CD4-positive, alpha-beta T cell treated with Interleukin-1 beta for 1 hour (primary cell): ENCODE results near the gene TFAP2E.

Source experiments
- DNase-seq, 2 donors: peaks; one replicate each; pipeline ENCODE4 v3.0.0-alpha.2; 2020 to 2022

The TFAP2E gene

GRCh38 chr1:35573198-35574124 is at the start of gene TFAP2E:
Gene TFAP2E (plus strand): TSS chr1:35573314. CDS start chr1:35573578, 264 bp downstream.
- DNase-seq, result no peak

GRCh38 chr1:35524106-35524505 is 49.0 kb upstream of the TFAP2E start:
- no peak for DNase-seq

DNA sequence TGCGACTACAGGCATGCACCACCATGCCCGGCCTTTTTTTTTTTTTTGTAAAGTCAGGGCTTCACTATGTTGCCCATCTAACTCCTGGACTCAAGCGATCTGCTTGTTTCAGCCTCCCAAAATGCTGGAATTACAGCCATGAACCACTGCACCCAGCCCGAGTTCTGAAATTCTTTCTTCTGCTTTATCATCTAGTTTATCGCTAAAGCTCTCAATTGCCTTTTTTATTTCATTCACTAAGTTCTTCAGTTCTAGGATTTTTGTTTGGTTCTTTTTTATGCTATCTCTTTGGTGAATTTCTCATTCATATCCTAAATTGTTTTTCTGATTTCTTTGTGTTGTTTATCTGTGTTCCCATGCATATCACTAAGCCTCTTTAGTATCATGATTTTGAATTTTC is 42.9 kb upstream of the TFAP2E start:
- DNase-seq, result no peak

DNA sequence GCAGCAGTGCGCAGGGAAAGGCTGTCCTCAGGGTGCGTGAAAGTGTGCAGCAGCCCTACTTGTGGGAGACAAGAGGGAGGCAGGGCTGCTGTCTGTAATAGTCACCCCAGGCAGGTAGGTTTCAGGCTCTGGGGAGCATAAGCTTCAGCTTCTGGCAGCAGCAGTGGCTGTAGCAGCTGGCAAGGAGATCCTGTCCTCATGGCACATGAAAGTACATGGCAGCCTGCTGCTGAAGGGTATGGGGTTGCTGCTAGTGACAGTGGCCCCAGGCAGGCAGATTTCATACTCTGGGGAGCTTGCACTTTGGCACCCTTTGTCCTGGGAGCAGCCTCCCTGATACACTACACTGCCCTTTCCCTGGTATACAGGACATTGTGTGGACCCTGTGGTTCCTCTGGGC is 42.2 kb upstream of the TFAP2E start:
- no peak for DNase-seq

DNA sequence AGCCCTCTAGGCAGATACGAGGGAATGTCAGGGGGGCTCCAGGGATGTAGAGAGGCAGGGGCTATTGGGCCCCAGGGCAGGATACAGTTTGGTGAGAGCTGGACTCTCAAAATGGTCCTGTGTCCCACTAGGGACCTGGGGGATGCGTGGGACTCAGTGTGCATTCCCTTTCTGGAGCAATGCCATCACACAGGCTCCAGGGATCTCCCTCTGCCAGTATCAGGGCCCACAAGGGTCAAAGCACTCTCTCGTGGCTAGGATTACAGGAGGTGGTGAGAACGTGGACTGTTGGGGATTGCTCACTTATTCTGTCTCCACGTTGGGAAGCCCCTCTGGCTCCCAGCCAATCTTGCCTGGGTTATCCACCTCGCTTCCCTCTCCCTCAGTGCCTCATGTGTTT is 41.7 kb upstream of the TFAP2E start:
- DNase-seq, result no peak

- DNase-seq, result no peak
These were observed 40.5 kb upstream of the TFAP2E start for GRCh38 chr1:35532497-35533223.

GRCh38 chr1:35533586-35533985 is 39.5 kb upstream of the TFAP2E start:
- no peak for DNase-seq

DNA sequence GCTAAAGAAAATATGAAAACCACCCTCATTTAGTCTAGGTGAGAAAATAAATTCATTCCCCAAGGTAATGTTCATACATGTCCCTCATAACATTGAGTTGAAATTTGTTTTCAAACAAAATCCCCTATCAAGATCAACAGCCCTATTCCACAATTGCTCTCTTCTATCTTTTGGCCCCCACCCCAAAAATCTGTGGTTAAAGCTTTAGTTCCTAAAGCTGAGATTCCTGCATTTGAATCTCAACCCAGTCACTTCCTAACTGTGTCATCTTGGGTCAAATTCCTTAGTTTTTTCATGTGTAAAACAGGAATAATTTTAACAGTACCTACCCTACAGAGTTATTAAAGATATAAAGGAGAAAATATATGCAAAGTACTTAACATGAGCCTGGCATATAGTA is 37.9 kb upstream of the TFAP2E start:
- no peak for DNase-seq

DNA sequence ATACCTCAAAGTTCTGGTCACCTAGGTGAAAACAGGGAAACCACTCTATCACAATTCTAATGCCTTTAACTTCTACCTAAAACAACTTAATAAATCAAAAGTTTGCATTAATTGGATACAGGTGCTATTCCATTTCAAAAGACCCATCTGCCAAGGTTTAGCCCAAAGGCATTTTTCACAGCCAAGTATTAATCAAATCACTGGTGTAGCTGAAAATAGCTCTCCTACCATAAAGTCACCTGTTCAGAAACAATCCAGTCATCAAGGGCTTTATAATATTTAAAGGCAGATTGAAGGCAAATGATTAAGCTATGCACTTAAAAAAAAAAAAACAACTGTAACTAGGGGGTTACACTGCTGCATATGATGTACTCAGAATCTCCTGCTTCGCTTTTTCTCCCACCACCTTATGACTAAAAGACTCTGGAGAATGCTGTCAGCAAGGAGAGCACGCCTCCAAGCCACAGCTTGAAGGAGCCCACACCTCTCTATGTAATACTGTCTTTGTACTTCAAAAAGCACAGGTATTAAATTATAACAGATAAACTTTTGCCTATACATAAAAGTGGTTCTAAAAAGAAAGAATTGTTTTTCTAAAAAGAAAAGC is 36.5 kb upstream of the TFAP2E start:
- DNase-seq, result no peak

DNA sequence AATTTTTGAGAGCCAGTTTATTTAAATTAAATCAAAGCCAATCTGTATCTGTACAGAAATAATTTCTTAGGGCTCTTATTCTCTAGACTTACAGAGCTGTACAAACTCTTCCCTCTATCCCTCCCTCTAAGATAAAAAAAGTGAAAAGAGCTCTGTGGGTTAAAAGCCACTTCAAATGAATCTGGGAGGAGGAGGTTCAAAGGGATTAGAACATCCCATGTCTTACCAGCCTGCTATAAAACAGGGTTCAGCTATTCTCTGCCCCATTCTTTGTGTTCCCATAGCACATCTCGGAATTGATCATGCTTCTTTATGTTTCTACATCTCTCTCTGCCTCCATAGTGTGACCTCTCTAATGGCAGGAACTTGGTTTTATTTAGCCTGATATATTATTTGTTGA is 35.3 kb upstream of the TFAP2E start:
- no peak for DNase-seq

DNA sequence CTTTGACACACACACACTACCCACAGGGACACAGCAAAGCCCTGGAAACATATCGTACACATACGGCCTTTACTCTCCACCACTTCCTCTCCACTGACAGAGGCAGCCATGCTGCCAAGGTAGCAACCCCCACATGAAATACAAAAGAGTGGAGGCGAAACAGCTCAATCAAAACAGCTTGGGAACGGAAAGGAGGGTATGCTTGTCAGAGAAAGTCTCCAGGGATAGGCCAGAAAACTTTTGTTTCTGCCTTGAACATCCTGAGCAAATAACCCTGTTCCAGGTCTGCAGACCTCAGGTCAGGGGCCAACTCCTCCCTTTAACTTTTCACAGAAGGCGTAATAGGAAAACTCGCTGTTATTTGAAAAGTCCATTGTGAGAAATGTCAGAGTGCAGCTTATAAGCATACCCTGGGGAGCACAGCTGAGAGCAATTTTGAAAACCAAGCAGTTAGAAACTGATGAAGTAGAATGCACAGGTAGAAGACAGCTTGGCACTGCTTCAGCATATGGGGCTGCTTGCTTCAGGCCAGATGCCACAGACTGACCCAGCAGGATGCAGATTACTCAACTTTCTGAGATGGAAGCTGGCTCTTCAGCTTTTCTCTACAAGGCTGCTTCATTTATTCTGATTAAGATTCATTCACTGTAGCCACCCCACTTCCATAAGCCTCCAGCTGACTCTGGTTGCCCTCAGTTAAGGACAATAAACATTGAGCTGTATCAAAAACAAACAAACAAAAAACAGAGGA is 33.9 kb upstream of the TFAP2E start:
- peak; percentile 25 to 52 for DNase-seq

DNA sequence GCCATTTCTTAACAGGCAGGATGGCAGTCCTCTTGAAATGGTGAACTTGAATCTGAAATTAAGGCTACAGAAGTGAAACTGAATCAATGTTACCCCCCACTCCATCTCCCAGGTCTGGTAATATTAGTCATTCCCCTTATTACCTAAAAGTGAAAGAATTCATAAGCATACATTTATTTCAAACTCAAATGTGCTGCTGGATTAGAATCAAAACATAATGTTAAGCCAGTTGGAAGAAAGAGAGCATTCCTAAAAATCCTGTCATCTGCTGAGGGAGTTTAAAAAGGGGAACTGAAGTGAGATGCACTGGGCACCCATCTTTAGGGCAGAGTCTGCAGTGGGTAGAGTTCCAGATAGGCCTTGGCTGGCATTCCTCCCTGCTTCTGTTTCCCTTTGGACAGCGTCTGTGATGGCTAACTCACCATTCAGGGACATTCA is 33.3 kb upstream of the TFAP2E start:
- DNase-seq, result no peak

DNA sequence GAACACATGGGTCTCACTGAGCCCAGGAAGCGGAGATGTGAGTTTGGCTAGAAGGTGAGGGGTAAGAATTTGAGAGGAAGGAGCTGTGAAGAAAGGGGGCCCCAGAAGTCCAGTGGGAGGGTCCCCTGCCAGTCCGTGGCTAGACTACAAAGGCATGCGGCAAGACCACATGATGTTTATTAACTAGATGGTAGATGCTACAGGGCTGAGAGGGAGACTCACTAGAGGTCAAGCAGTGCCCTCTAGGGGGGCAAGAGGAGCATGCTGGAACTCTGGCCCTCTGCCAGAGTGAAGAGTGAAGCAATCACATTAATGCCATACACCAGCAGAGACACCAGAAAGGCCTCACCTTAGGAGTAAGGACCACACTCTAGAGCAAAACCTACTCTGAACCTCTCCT is 28.1 kb upstream of the TFAP2E start:
- DNase-seq, result peak; percentile 69 to 70

DNA sequence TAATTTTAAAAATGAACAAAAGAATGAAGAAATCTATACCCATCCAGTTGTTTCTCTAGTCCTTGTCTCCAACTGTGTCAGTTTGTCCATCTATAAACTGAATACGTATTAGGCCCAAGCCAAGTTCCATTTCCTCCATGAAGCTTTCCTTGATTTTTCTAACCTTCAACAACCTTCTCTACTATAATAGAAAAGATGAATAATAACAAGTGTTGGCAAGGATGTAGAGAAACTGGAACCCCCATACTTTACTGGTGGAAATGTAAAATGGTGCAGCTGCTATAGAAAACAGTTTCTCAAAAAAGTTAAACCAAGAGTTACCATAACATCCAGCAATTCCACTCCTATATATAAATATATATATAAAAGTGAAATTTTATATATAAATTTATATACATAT is 26.5 kb upstream of the TFAP2E start:
- DNase-seq, result no peak

- DNase-seq, result no peak
These were observed 19.3 kb upstream of the TFAP2E start for GRCh38 chr1:35553851-35554250.

DNA sequence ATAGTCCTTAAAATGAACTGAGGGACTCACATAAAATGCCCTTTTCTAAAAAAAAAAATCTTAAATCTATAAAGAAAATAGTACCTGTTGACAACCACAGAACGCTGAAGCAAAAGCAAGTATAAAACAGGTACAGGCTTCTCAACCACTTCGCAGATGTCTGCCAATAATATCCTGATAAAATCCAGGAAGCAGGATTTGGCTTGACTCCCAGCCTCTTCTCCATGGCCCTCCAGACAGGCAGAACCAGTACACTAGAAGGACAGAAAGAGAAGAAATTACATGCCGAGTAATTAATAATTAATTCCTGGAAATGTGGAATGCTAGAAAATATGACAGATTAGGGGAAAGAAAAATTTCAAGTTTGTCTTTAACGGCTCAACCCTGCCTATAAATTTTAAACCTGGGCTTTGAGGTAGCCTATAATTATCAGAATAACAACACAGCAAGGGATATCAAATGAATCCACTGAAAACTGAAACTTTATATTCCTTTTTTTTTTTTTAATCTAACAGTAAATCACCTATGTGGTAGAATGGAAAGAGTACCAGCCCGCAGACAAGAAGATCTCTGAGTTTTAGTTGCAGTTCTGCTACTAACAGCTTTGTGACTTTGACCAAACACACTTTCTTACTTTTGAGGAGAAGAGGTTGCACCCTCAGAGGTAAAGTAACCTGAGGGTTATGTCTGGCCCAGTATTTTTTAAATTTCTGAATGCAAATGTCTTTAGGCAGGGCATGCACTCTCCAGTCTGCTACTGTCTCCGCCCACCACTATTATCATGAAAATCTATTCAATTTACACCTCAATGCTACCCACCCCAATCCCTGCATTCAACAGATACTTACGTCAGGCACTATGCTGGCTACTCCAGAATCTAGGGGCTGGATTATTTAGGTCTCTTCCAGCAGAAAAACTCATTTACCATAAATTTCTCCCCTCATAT is 18.6 kb upstream of the TFAP2E start:
- no peak for DNase-seq

DNA sequence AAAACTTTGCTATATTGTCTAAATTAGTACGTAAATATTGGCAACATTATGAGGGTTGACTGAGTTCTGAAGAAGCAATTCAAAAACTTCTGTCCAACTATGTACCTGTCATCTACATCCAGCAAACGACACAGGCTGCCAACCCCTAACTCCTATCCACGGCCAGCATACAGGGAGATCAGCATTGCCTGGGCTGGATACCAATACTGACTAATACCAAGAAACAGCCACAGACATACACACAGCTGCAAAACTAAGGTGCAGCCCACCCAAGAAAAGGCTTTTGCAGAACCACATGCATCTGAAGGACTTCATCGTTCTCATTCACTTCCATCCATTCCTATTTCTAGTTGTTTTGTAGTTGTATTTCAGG is 17.9 kb upstream of the TFAP2E start:
- no peak for DNase-seq

DNA sequence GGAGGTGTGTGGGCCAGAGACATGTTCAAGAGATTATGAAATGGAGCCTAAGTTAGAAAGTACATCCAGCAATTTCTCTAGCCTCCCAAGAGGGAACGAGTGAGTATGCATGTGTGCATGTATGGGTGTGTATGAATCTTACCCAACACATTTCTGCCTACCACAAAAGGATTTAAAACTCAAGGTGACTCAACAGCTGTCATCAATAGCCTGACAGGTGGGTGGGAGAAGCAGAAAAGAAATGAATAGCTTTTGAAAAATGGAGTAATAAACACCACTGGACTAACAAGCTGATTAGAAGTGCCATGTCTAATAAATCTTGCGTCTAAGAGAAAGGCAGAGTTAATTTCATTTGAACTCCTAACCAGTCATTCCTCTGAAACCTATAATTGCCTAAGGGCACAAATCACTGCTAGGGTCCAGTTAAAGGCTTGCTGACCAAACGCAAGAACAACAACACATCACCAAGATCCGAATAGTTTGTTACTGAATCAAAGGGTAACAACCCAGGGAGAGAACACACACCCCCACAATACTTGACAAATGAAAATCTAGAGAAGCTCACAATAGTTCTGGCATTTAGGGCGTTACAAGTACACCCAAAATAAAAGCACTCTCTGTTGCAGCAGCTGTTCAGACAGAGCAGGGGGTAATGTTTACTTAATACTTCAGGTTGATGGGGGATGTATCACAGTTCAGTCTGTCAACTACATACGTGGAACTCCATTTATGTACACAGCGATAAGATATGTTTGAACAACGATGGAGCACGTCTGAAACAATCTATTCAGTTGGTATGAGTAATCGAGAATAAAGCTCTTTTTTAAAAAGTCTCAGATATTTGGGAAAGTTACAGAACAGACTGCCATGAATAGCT is 17.3 kb upstream of the TFAP2E start:
- DNase-seq, result no peak

GRCh38 chr1:35556484-35557117 is 16.5 kb upstream of the TFAP2E start:
- no peak for DNase-seq

DNA sequence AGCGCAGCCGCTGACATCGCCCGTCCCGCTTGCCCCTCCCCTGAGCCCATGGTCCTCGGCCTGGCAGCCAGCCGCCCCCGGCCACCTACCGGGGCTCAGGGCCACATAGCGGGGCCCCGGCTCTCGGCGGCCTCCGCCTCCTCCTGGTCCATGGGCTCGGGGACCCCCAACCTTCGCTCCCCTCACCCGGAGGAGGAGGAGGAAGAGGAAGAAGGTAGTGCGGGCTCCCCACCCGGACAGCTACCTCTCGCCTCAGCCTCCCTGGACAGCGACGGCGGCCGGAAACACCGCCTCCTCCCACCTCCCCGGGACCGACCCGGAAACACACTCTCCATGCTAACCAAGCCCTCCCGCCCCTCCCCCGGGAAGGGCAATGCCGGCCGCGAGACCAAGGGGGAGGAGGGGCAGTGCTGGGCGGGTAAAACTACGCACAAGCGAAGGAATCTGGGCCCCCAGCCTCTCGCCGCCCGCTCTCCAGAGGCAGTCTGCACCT is 15.9 kb upstream of the TFAP2E start, which contains the start of gene KIAA0319L:
KIAA0319L (minus strand) TSS at position 286 of the 493 bp plus-strand sequence. CDS start 2,912 bp downstream, outside the sequence.
- no peak for DNase-seq
